ENCODE results near the gene LRRC23. TPM values are rescaled to one million over a fixed set of nuclear protein-coding genes. Genes with fewer than 3 reads are reported as not detected.
A peak's percentile ranks its signal among the peaks of the same experiment; 100 is the strongest.

LRRC23 gene
- polyA plus RNA-seq, 2 of the 4 experiments (the other 2 are of a cell fraction): 19.1 to 33.3 TPM

DNA sequence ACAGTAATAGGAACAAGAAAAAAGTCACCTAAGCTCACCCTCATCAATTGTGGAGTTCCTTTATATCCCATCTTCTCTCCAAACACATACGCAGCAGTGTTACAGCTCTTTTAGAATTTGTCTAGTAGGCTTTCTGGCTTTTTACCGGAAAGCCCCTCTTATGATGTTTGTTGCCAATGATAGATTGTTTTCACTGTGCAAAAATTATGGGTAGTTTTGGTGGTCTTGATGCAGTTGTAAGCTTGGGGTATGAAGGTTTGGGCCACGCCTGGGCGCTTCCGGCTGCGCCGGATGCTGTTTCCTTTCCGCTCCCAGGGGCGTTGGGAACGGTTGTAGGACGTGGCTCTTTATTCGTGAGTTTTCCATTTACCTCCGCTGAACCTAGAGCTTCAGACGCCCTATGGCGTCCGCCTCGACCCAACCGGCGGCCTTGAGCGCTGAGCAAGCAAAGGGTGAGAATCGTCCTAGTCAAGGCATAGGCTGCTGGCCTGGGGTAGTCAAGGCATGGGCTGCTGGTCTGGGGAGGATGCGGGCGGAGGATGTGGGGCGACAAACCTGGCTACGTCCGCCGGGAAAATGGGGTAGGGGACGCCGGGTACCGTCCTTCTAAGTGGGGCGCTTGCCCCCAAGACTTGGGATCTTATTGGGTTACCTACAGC lies 39.2 kb downstream of the LRRC23 start, which contains the start of the genes C12orf57 and RNU7-1:
C12orf57 (plus strand) TSS at position 301 of the 659 bp plus-strand sequence; CDS start at position 401, 100 bp downstream.
RNU7-1 (plus strand) TSS at position 95 of the 659 bp plus-strand sequence.
- FAIRE-seq: no peak
- POLR2A ChIA-PET: interaction anchor here (0.7 to 6.1 kb wide), 29 partner anchors 10 to 1083 kb away, joined by 3 to 174 read pairs (median 7); partner anchors contain the start of genes C1RL, CDCA3, COPS7A and EMG1
- Histone ChIP-seq H3K4me3 (peak within 1 kb of the TSS; percentile 59), H3K9me3 (no peaks in the 10 kb centered on the region), H3K4me1 (peaks cover 35% of the 10 kb centered on the region), H3K4me2 (peak within 1 kb of the TSS; percentile 88), H3K27ac (peak within 1 kb of the TSS; percentile 80 to 90)
- under 1% methylated on average over 26 of the region's 31 CpGs for WGBS (ENCODE audit: missing lambda C conversion rate)
- CTCF ChIA-PET: interaction anchor here (0.7 to 22.6 kb wide), 18 partner anchors 11 to 698 kb away, joined by 3 to 370 read pairs (median 6); partner anchors contain the start of genes ATN1, C1RL, CDCA3 and EMG1
- DNase-seq (ENCODE audit: low read depth in 1 of 2, low spot score in 1 of 2): peak; percentile 94 to 95
- ATAC-seq: peak; percentile 62 to 71
- TF ChIP-seq RFX5 (IDR thresholded peaks at IDR 0.05) (no peak; the same call in 1 of the 2 replicates), TFCP2L1 (CRISPR knock-in tag; IDR thresholded peaks at IDR 0.05) (peak; percentile 100), NFE2L2 (conservative IDR thresholded peaks at IDR 0.05; ENCODE audit: low read length) (0 out of 2 replicates have a peak, but pooled peaks have one; percentile 2), HEYL (CRISPR knock-in tag; IDR thresholded peaks at IDR 0.05) (no peak; the same call in 1 of the 2 replicates), RNF2 (IDR thresholded peaks at IDR 0.05; ENCODE audit: borderline replicate concordance, low read depth) (no peak), RARB (CRISPR knock-in tag; IDR thresholded peaks at IDR 0.05) (peak; percentile 100), TP53 (CRISPR knock-in tag; IDR thresholded peaks at IDR 0.05) (peak; percentile 100), HOXB13 (CRISPR knock-in tag; IDR thresholded peaks at IDR 0.05; ENCODE audit: low read depth) (peak; percentile 19; the same call in 1 of the 2 replicates), HOXA7 (CRISPR knock-in tag; IDR thresholded peaks at IDR 0.05) (peak; percentile 100), ESRRA (IDR thresholded peaks at IDR 0.05; ENCODE audit: borderline replicate concordance, low read length) (0 out of 2 replicates have a peak, but pooled peaks have one; percentile 36), NPAS2 (CRISPR knock-in tag; IDR thresholded peaks at IDR 0.05; ENCODE audit: borderline replicate concordance) (no peak), ZC3H11A (IDR thresholded peaks at IDR 0.05) (no peak), SREBF2 (IDR thresholded peaks at IDR 0.05) (no peak), BHLHE40 (IDR thresholded peaks at IDR 0.05; ENCODE audit: low read depth, low read length) (no peak), POLR2A (IDR thresholded peaks at IDR 0.05; ENCODE audit: low read length) (peak; percentile 99), CEBPB (IDR thresholded peaks at IDR 0.05) (peak in 1 of 2 experiments; percentile 67; a peak in 1 of 4 replicates), ZFP36 (IDR thresholded peaks at IDR 0.05; ENCODE audit: borderline replicate concordance, partially characterized antibody) (no peak), CBX8 (IDR thresholded peaks at IDR 0.05) (no peak), FOXS1 (CRISPR knock-in tag; IDR thresholded peaks at IDR 0.05) (peak; percentile 91), ZSCAN20 (CRISPR knock-in tag; IDR thresholded peaks at IDR 0.05) (no peak), RCOR1 (IDR thresholded peaks at IDR 0.05; ENCODE audit: low read depth, low read length) (no peak), EHMT2 (IDR thresholded peaks at IDR 0.05; ENCODE audit: low read depth) (no peak), EP300 (IDR thresholded peaks at IDR 0.05) (peak in 1 of 2 experiments; percentile 50; a peak in 1 of 5 replicates)
- TF ChIP-seq, protein P1, sequence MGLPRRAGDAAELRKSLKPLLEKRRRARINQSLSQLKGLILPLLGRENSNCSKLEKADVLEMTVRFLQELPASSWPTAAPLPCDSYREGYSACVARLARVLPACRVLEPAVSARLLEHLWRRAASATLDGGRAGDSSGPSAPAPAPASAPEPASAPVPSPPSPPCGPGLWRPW (IDR thresholded peaks at IDR 0.05): no peak
- TF ChIP-seq, protein P2, sequence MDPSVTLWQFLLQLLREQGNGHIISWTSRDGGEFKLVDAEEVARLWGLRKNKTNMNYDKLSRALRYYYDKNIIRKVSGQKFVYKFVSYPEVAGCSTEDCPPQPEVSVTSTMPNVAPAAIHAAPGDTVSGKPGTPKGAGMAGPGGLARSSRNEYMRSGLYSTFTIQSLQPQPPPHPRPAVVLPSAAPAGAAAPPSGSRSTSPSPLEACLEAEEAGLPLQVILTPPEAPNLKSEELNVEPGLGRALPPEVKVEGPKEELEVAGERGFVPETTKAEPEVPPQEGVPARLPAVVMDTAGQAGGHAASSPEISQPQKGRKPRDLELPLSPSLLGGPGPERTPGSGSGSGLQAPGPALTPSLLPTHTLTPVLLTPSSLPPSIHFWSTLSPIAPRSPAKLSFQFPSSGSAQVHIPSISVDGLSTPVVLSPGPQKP (IDR thresholded peaks at IDR 0.05; ENCODE audit: low read depth, low read length): no peak
- TF ChIP-seq, protein P3, sequence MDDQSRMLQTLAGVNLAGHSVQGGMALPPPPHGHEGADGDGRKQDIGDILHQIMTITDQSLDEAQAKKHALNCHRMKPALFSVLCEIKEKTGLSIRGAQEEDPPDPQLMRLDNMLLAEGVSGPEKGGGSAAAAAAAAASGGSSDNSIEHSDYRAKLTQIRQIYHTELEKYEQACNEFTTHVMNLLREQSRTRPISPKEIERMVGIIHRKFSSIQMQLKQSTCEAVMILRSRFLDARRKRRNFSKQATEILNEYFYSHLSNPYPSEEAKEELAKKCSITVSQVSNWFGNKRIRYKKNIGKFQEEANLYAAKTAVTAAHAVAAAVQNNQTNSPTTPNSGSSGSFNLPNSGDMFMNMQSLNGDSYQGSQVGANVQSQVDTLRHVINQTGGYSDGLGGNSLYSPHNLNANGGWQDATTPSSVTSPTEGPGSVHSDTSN (IDR thresholded peaks at IDR 0.05): peak; percentile 87
- TF ChIP-seq, protein P4, sequence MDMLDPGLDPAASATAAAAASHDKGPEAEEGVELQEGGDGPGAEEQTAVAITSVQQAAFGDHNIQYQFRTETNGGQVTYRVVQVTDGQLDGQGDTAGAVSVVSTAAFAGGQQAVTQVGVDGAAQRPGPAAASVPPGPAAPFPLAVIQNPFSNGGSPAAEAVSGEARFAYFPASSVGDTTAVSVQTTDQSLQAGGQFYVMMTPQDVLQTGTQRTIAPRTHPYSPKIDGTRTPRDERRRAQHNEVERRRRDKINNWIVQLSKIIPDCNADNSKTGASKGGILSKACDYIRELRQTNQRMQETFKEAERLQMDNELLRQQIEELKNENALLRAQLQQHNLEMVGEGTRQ (IDR thresholded peaks at IDR 0.05): no peak
- TF ChIP-seq, protein P5, sequence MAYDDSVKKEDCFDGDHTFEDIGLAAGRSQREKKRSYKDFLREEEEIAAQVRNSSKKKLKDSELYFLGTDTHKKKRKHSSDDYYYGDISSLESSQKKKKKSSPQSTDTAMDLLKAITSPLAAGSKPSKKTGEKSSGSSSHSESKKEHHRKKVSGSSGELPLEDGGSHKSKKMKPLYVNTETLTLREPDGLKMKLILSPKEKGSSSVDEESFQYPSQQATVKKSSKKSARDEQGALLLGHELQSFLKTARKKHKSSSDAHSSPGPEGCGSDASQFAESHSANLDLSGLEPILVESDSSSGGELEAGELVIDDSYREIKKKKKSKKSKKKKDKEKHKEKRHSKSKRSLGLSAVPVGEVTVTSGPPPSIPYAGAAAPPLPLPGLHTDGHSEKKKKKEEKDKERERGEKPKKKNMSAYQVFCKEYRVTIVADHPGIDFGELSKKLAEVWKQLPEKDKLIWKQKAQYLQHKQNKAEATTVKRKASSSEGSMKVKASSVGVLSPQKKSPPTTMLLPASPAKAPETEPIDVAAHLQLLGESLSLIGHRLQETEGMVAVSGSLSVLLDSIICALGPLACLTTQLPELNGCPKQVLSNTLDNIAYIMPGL (CRISPR knock-in tag; IDR thresholded peaks at IDR 0.05; ENCODE audit: borderline replicate concordance): peak; percentile 99
- TF ChIP-seq, protein P6, sequence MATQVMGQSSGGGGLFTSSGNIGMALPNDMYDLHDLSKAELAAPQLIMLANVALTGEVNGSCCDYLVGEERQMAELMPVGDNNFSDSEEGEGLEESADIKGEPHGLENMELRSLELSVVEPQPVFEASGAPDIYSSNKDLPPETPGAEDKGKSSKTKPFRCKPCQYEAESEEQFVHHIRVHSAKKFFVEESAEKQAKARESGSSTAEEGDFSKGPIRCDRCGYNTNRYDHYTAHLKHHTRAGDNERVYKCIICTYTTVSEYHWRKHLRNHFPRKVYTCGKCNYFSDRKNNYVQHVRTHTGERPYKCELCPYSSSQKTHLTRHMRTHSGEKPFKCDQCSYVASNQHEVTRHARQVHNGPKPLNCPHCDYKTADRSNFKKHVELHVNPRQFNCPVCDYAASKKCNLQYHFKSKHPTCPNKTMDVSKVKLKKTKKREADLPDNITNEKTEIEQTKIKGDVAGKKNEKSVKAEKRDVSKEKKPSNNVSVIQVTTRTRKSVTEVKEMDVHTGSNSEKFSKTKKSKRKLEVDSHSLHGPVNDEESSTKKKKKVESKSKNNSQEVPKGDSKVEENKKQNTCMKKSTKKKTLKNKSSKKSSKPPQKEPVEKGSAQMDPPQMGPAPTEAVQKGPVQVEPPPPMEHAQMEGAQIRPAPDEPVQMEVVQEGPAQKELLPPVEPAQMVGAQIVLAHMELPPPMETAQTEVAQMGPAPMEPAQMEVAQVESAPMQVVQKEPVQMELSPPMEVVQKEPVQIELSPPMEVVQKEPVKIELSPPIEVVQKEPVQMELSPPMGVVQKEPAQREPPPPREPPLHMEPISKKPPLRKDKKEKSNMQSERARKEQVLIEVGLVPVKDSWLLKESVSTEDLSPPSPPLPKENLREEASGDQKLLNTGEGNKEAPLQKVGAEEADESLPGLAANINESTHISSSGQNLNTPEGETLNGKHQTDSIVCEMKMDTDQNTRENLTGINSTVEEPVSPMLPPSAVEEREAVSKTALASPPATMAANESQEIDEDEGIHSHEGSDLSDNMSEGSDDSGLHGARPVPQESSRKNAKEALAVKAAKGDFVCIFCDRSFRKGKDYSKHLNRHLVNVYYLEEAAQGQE (IDR thresholded peaks at IDR 0.05): peak; percentile 81
- TF ChIP-seq, protein P7, sequence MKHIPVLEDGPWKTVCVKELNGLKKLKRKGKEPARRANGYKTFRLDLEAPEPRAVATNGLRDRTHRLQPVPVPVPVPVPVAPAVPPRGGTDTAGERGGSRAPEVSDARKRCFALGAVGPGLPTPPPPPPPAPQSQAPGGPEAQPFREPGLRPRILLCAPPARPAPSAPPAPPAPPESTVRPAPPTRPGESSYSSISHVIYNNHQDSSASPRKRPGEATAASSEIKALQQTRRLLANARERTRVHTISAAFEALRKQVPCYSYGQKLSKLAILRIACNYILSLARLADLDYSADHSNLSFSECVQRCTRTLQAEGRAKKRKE (CRISPR knock-in tag; IDR thresholded peaks at IDR 0.05; ENCODE audit: low read depth): peak; percentile 92

Measured in A549 (cell line).